Endothelial cell of umbilical vein (primary cell): ENCODE measurements around the gene CCSAP. TPM values are rescaled to one million over a fixed set of nuclear protein-coding genes. Genes with fewer than 3 reads are reported as not detected.

Experiments used
- BruUV-seq: library from RNA; stranded (reverse); fragments of 400-500 nt; replicated peaks from 2 replicates; lab custom pipeline; 2021; lab: Mats Ljungman, UMichigan
- CTCF ChIA-PET: fragments of 300-600, 350-600 bp; sonication (Branson Sonifier 250); formaldehyde crosslinking; loops from one replicate; lab custom pipeline; 2021; ENCODE audit warnings: antibody characterized with exemption, inconsistent platforms; lab: Charles Lee
- POLR2A ChIA-PET: fragments of 300-600, 350-600 bp; sonication (Branson Sonifier 250); formaldehyde crosslinking; loops from one replicate; lab custom pipeline; 2021; ENCODE audit warnings: antibody characterized with exemption, inconsistent platforms; lab: Charles Lee
- DNase-seq: peaks from one replicate; pipeline ENCODE4 v3.0.0-alpha.2; 2011; ENCODE audit warnings: low read depth, low spot score
- FAIRE-seq: peaks from 2 replicates; lab custom pipeline; 2011; peaks lifted over from hg19 to GRCh38; lab: Jason Lieb, UNC
- H2AFZ ChIP-seq: 2 replicates; pipeline ENCODE4 v1.6.0; 2012; ENCODE audit warnings: low read depth, low read length, control low read depth, inconsistent platforms
- H3K27ac ChIP-seq: 2 replicates; pipeline ENCODE4 v1.5.1; 2011; ENCODE audit warnings: low read depth, mild to moderate bottlenecking, control low read depth, low read length, moderate library complexity; ENCODE audit not compliant: insufficient read depth
- H3K27me3 ChIP-seq, 2 experiments: 2 replicates each; pipeline versions ENCODE4 v1.6.0 to v1.6.1; 2011; ENCODE audit warnings: low read length in 2 of 2, mixed read lengths in 1 of 2; ENCODE audit not compliant: control insufficient read depth in 2 of 2, insufficient read depth in 2 of 2
- H3K36me3 ChIP-seq, 2 experiments: 2 replicates in 1 of 2; 3 replicates in 1 of 2; pipeline ENCODE4 v1.5.1; 2011; ENCODE audit warnings: low read length in 2 of 2, mild to moderate bottlenecking in 1 of 2, moderate library complexity in 1 of 2; ENCODE audit not compliant: control insufficient read depth in 2 of 2, insufficient read depth in 2 of 2; ENCODE audit errors: extremely low read depth in 1 of 2
- H3K4me1 ChIP-seq: 3 replicates; pipeline ENCODE4 v1.5.1; 2011; ENCODE audit warnings: mild to moderate bottlenecking, low read length; ENCODE audit not compliant: control insufficient read depth, insufficient read depth; ENCODE audit errors: extremely low read depth
- H3K4me2 ChIP-seq: 2 replicates; pipeline ENCODE4 v1.6.1; 2011; ENCODE audit warnings: low read length, control low read depth, mixed read lengths; ENCODE audit not compliant: insufficient read depth
- H3K4me3 ChIP-seq, 3 experiments: fragments of 200-600 bp in 1 of 3; sonication (generic), shearing (Covaris generic) in 1 of 3; replicated peaks in 1 of 3; 2 replicates each; pipeline ENCODE4 v1.5.1; 2011 to 2016; ENCODE audit warnings: control low read depth in 3 of 3, low read length in 3 of 3, mild to moderate bottlenecking in 2 of 3, inconsistent platforms in 1 of 3, low read depth in 1 of 3, moderate library complexity in 1 of 3; ENCODE audit not compliant: insufficient read depth in 1 of 3
- H3K79me2 ChIP-seq: 2 replicates; pipeline ENCODE4 v1.6.0; 2012; ENCODE audit warnings: low read length, inconsistent platforms; ENCODE audit not compliant: control insufficient read depth, insufficient read depth
- H3K9ac ChIP-seq: replicated peaks from 2 replicates; pipeline ENCODE3; 2011; ENCODE audit warnings: low read length, control low read depth; ENCODE audit not compliant: insufficient read depth; ENCODE audit errors: extremely low read depth
- H3K9me1 ChIP-seq: replicated peaks from 3 replicates; pipeline ENCODE4 v1.6.0; 2011; ENCODE audit warnings: mild to moderate bottlenecking, low read length; ENCODE audit not compliant: control insufficient read depth, insufficient read depth; ENCODE audit errors: extremely low read depth
- H3K9me3 ChIP-seq: replicated peaks from 2 replicates; pipeline ENCODE4 v1.5.1; 2012; ENCODE audit warnings: low read length, inconsistent platforms; ENCODE audit not compliant: control insufficient read depth, insufficient read depth
- H4K20me1 ChIP-seq: replicated peaks from 2 replicates; pipeline ENCODE3; 2011; ENCODE audit warnings: mild to moderate bottlenecking, low read length; ENCODE audit not compliant: control insufficient read depth, insufficient read depth; ENCODE audit errors: extremely low read depth
- EZH2 ChIP-seq: IDR thresholded peaks from 2 replicates; pipeline ENCODE4 v1.6.1; 2012; ENCODE audit warnings: borderline replicate concordance, low read depth, mild to moderate bottlenecking, moderate library complexity, low read length, inconsistent platforms; ENCODE audit not compliant: severe bottlenecking
- FOS ChIP-seq: IDR thresholded peaks from 2 replicates; pipeline ENCODE4 v1.6.1; 2011; ENCODE audit warnings: mild to moderate bottlenecking, low read length, moderate library complexity, borderline replicate concordance; ENCODE audit not compliant: insufficient read depth
- GATA2 ChIP-seq: IDR thresholded peaks from 2 replicates; pipeline ENCODE4 v1.7.0; 2011; ENCODE audit warnings: low read depth, mild to moderate bottlenecking, moderate library complexity, mixed read lengths, low read length; ENCODE audit not compliant: insufficient read length, insufficient read depth
- JUN ChIP-seq: IDR thresholded peaks from 2 replicates; pipeline ENCODE4 v1.6.1; 2011; ENCODE audit warnings: borderline replicate concordance, low read depth; ENCODE audit not compliant: insufficient read length, insufficient read depth
- MAX ChIP-seq: IDR thresholded peaks from 2 replicates; pipeline ENCODE4 v1.6.1; 2011; ENCODE audit not compliant: insufficient read depth, insufficient read length
- MYC ChIP-seq: IDR thresholded peaks from one replicate; pipeline ENCODE4 v1.6.1; 2011; ENCODE audit warnings: mild to moderate bottlenecking, low read depth, low read length
- POLR2A ChIP-seq: IDR thresholded peaks from 2 replicates; pipeline ENCODE4 v1.6.1; 2012; ENCODE audit warnings: low read depth, mild to moderate bottlenecking, control low read depth, low read length
- POLR2AphosphoS5 ChIP-seq: IDR thresholded peaks from 2 replicates; pipeline ENCODE4 v1.6.1; 2012; ENCODE audit warnings: low read depth, mild to moderate bottlenecking, control low read depth, low read length, moderate library complexity; ENCODE audit not compliant: insufficient read depth
- dilution Hi-C: fragments of 300-500 bp; cut with MboI; formaldehyde crosslinking; loops from one replicate; pipeline ENCODE4 v1.15.0; 2019; ENCODE audit warnings: low sequenced_read_pairs; ENCODE audit not compliant: extremely low pct_ligation_motif_present
- intact Hi-C: fragments of 100-400 bp; cut with micrococcal nuclease; formaldehyde crosslinking; loops from one replicate; pipeline ENCODE4 v1.10.0; 2022
- polyA plus RNA-seq, 4 experiments: library from polyadenylated mRNA; depleted of rRNA in 3 of 4; stranded (reverse) in 3 of 4; unstranded in 1 of 4; fragments of >200 nt; gene quantifications; 2 replicates each; pipeline versions ENCODE4 v1.2.1 to v1.2.3, GENCODE V29; 2011 to 2012; ENCODE audit warnings: missing spikeins in 1 of 4
- total RNA-seq: library from RNA; stranded (reverse); gene quantifications from 2 replicates; pipeline ENCODE4 v1.2.3, GENCODE V29; 2021
- TF ChIP-seq, protein P1 (sequence below), 2 donors: IDR thresholded peaks; 1 replicate in 1 of 2; 2 replicates in 1 of 2; pipeline ENCODE4 v1.5.1; 2011; ENCODE audit warnings: low read length in 2 of 2, mild to moderate bottlenecking in 2 of 2, moderate library complexity in 2 of 2, control low read depth in 1 of 2, inconsistent platforms in 1 of 2, low read depth in 1 of 2; ENCODE audit not compliant: insufficient read depth in 1 of 2; ENCODE audit errors: extremely low read depth in 1 of 2

Gene CCSAP
- total and polyA plus RNA-seq, 2 donors (not counting 3 experiments of a cell fraction or from before 2014, with no cell fraction given), result 1.3 to 5.7 TPM

DNA sequence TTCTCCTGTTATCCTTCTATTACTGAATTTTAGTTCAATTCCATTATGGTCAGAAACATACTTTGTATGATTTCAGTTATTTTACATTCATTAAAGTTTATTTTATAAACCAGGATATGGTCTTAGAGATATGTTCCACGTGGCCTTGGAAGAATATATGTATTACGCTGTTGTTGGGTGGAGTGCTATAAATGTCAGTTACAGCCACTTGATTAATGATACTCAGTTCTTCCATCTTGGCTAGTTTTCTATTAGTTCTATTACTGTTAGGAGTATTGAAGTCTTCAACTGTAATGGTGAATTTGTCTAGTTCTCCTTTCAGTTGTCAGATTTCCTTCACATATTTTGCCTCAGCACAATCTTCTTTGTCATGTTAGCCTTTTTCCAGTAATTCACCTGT lies 26.7 kb downstream of the CCSAP start:
- CTCF ChIA-PET, result no interaction called here
- Histone ChIP-seq H3K9me3 (no peaks in the 10 kb centered on the region), H3K79me2 (no peaks in the 10 kb centered on the region), H3K4me3 (no peak overlapping the region), H3K27ac (no peak overlapping the region), H3K9ac (no peak overlapping the region), H3K36me3 (peaks cover 2 to 3% of the 10 kb centered on the region in 2 experiments), H2AFZ (no peak overlapping the region), H3K9me1 (no peaks in the 10 kb centered on the region), H3K4me2 (no peak overlapping the region), H3K4me1 (no peaks in the 10 kb centered on the region), H4K20me1 (no peaks in the 10 kb centered on the region), H3K27me3 (no peaks in the 10 kb centered on the region)
- no peak for DNase-seq
- no TSS peak for BruUV-seq
- POLR2A ChIA-PET, result no interaction called here
- dilution Hi-C loops (no loop called here), intact Hi-C loops (no loop called here)
- no peak for TF ChIP-seq JUN
- TF ChIP-seq, protein P1, sequence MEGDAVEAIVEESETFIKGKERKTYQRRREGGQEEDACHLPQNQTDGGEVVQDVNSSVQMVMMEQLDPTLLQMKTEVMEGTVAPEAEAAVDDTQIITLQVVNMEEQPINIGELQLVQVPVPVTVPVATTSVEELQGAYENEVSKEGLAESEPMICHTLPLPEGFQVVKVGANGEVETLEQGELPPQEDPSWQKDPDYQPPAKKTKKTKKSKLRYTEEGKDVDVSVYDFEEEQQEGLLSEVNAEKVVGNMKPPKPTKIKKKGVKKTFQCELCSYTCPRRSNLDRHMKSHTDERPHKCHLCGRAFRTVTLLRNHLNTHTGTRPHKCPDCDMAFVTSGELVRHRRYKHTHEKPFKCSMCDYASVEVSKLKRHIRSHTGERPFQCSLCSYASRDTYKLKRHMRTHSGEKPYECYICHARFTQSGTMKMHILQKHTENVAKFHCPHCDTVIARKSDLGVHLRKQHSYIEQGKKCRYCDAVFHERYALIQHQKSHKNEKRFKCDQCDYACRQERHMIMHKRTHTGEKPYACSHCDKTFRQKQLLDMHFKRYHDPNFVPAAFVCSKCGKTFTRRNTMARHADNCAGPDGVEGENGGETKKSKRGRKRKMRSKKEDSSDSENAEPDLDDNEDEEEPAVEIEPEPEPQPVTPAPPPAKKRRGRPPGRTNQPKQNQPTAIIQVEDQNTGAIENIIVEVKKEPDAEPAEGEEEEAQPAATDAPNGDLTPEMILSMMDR (IDR thresholded peaks at IDR 0.05; ENCODE audit: extremely low read depth in 1 of 2, insufficient read depth in 1 of 2, low read depth in 1 of 2, low read length in 2 of 2), result no peak
- no peak for TF ChIP-seq POLR2A
- no peak for TF ChIP-seq EZH2
- no peak for TF ChIP-seq FOS
- no peak for TF ChIP-seq GATA2
- TF ChIP-seq MYC, result no peak
- TF ChIP-seq MAX, result no peak
- no peak for TF ChIP-seq POLR2AphosphoS5
- no peak for FAIRE-seq
